Large intestine (tissue), 3 donors: ENCODE data around the gene NOC4L. TPM values are rescaled to one million over a fixed set of nuclear protein-coding genes. Genes with fewer than 3 reads are reported as not detected.

Experiments used
- DNase-seq, 2 donors: peaks; one replicate each; pipeline versions ENCODE4 v3.0.0 to v3.0.0-alpha.2; 2013
- H3K27ac ChIP-seq: one replicate; pipeline ENCODE4 v1.5.1; 2013; ENCODE audit warnings: low read length
- H3K27me3 ChIP-seq: 2 replicates; pipeline ENCODE4 v1.6.1; 2013; ENCODE audit warnings: low read length; ENCODE audit not compliant: control insufficient read depth, insufficient read depth
- H3K36me3 ChIP-seq: 2 replicates; pipeline ENCODE4 v1.6.1; 2013; ENCODE audit warnings: low read length; ENCODE audit not compliant: control insufficient read depth, insufficient read depth
- H3K4me1 ChIP-seq: one replicate; pipeline ENCODE4 v1.6.1; 2013; ENCODE audit warnings: low read length; ENCODE audit not compliant: control insufficient read depth, insufficient read depth
- H3K4me3 ChIP-seq: one replicate; pipeline ENCODE4 v1.5.1; 2013; ENCODE audit warnings: low read length
- H3K9me3 ChIP-seq: one replicate; pipeline ENCODE4 v1.6.1; 2013; ENCODE audit warnings: mild to moderate bottlenecking, low read depth, low read length, moderate library complexity; ENCODE audit not compliant: control insufficient read depth
- WGBS: methylation state at CpG from one replicate; pipeline ENCODE4 v1.1.5; 2013; ENCODE audit warnings: low lambda C conversion rate; ENCODE audit not compliant: insufficient coverage; 5-methylcytosine and 5-hydroxymethylcytosine counted together
- polyA plus RNA-seq: library from polyadenylated mRNA; unstranded; fragments of 120-200 nt; gene quantifications from one replicate; pipeline ENCODE4 v1.2.1, GENCODE V29; 2013

NOC4L gene
- polyA plus RNA-seq, 1 donor, result 13.5 TPM

DNA sequence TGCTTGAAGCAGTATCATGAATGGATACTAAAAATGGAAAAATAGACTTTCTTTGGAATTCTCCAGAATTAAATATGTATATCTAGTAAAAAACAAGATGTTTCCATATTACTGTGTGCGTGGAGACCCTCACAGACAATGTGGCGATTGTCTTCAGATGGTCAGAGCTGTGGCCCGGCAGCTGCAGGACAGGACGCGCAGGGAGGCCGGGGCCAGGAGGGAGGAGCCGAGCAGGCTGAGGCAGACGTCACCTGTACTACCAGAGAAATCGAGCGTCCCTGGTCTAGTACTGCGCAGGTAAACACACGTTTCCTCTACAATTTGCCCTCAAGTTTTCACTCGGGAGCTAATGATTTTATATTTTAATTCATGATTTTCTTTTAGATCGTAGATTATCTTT lies 23.0 kb upstream of the NOC4L start:
- 94% methylated on average over 6 of the region's 14 CpGs for WGBS
- Histone ChIP-seq H3K36me3 (peaks cover 45% of the 10 kb centered on the region), H3K27me3 (no peaks in the 10 kb centered on the region), H3K4me1 (no peaks in the 10 kb centered on the region), H3K9me3 (peaks cover 4% of the 10 kb centered on the region), H3K27ac (no peak overlapping the region), H3K4me3 (no peak overlapping the region)
- no peak for DNase-seq

- Histone ChIP-seq H3K4me1 (no peaks in the 10 kb centered on the region), H3K36me3 (peaks cover 58% of the 10 kb centered on the region), H3K27me3 (no peaks in the 10 kb centered on the region), H3K27ac (no peak overlapping the region), H3K4me3 (no peak overlapping the region), H3K9me3 (no peaks in the 10 kb centered on the region)
- no peak for DNase-seq
- 92% methylated on average over 3 of the region's 12 CpGs for WGBS
Observed at GRCh38 chr12:132123970-132124765, 20.1 kb upstream of the NOC4L start.

DNA sequence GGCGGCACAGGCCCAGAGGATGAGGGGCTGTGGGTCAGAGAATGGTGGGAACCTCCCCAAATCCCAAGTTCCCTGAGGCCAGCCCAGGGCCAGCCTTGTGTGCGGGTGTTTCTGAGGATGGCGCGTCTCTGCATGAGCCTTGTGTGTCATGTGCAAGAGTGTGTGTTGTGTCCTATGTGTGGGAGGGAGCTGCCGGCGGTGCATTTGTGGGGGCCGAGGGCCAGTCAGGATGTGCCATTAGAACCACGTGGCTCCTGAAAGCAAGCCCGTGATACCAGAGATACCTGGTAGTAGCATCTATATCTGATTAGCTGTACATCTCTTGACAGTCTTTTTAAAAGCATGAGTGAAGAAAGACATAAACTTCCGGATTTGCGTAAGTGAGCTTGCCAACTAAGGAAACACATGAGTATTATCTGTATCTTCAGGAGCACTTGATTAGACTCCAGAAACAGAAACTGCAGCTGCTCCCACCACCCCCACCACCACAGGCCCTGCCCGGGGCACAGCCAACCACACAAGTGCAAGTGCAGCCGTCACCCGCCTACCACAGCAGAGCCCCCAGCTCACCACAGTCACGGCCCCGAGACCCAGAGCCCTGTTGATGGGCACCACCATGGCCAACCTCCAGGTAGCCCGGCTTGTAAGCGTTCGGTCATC lies 19.4 kb upstream of the NOC4L start:
- no peaks in the 10 kb centered on the region for H3K9me3 ChIP-seq
- DNase-seq, result no peak
- H3K4me3 ChIP-seq, result no peak overlapping the region
- no peaks in the 10 kb centered on the region for H3K4me1 ChIP-seq
- H3K36me3 ChIP-seq, result peaks cover 55% of the 10 kb centered on the region
- no CpG with 5 or more reads among the region's 19 CpGs for WGBS
- H3K27ac ChIP-seq, result no peak overlapping the region
- H3K27me3 ChIP-seq, result no peaks in the 10 kb centered on the region

DNA sequence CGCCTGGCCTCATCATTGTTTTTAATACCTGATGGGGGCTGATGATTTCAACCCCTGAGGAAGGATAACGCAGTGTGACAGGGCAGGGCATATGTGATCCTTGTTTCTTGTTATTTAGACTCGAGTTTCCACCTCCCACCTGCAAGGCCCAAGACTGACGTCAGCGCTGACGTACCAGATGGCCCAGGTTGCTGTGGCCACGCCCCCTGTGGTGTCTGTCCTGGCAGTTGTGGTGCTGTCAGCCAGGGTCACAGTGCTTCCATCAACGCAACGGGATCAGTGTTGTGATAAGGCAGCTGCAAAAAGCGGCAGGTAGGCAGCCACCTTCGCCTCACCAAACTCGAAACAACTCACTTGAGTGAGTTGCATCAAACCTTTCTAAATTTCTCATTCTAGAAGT lies 18.5 kb upstream of the NOC4L start:
- Histone ChIP-seq H3K4me1 (no peaks in the 10 kb centered on the region), H3K27ac (no peak overlapping the region), H3K36me3 (peaks cover 51% of the 10 kb centered on the region), H3K27me3 (no peaks in the 10 kb centered on the region), H3K4me3 (no peak overlapping the region), H3K9me3 (peaks cover 3% of the 10 kb centered on the region)
- no peak for DNase-seq
- 100% methylated on average over 3 of the region's 12 CpGs for WGBS

GRCh38 chr12:132127041-132127440 lies 17.2 kb upstream of the NOC4L start:
- DNase-seq, result no peak
- no peak overlapping the region for H3K4me3 ChIP-seq
- H3K36me3 ChIP-seq, result peaks cover 46% of the 10 kb centered on the region
- no CpG with 5 or more reads among the region's 8 CpGs for WGBS
- no peak overlapping the region for H3K27ac ChIP-seq
- no peaks in the 10 kb centered on the region for H3K4me1 ChIP-seq
- no peaks in the 10 kb centered on the region for H3K27me3 ChIP-seq
- H3K9me3 ChIP-seq, result peaks cover 5% of the 10 kb centered on the region

DNA sequence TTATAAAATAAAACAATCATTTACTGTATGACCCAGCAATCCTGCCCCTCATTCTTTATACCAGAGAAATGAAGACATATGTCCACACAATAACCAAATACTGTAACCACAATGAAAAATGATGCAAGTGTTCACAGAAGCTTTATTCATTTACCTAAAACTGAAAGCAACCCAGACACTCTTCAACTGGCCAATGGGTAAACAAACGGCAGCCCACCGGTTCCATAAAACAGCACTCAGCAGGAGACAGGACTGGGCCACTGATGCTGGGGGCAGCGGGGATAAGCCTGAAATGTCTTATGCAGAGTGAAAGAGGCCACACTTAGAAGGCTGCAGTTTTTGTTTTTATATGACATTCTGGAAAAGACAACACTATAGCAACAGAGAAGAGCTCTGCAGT lies 15.2 kb upstream of the NOC4L start:
- peaks cover 34% of the 10 kb centered on the region for H3K36me3 ChIP-seq

DNA sequence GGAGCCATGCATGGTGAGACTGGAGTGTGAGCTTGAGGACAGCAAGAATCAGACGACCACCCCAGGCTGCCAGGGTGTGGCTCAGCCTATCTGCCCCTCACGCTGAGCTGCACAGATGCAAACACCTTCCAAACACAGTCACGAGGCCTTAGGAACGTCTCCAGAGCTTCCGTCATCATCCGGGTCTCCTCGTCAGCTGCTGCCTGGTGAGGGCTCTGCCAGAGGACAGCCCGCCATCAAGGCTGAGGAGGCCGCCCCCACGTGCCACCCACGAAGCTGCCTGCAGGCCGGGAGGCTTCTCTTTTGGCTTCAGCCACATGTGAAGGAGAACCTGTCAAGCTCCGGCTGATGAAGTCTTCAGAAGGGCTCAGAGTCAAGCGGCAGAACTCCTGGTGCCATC lies 13.6 kb upstream of the NOC4L start:
- no peak for DNase-seq
- H3K27me3 ChIP-seq, result no peaks in the 10 kb centered on the region
- no peak overlapping the region for H3K4me3 ChIP-seq
- H3K36me3 ChIP-seq, result peaks cover 22% of the 10 kb centered on the region
- H3K9me3 ChIP-seq, result peaks cover 5% of the 10 kb centered on the region
- H3K4me1 ChIP-seq, result no peaks in the 10 kb centered on the region
- WGBS, result no CpG with 5 or more reads among the region's 14 CpGs
- no peak overlapping the region for H3K27ac ChIP-seq

More for the DNA sequence above, 15.2 kb upstream of the NOC4L start:
- Histone ChIP-seq H3K9me3 (peaks cover 5% of the 10 kb centered on the region), H3K4me1 (no peaks in the 10 kb centered on the region), H3K27me3 (no peaks in the 10 kb centered on the region), H3K4me3 (no peak overlapping the region), H3K27ac (no peak overlapping the region)
- DNase-seq, result no peak
- no CpG with 5 or more reads among the region's 3 CpGs for WGBS

- H3K4me1 ChIP-seq, result no peaks in the 10 kb centered on the region
- H3K27me3 ChIP-seq, result no peaks in the 10 kb centered on the region
- no peak overlapping the region for H3K27ac ChIP-seq
- WGBS, result no CpG with 5 or more reads among the region's 14 CpGs
- peaks cover 5% of the 10 kb centered on the region for H3K9me3 ChIP-seq
- no peak overlapping the region for H3K4me3 ChIP-seq
- no peak for DNase-seq
- peaks cover 17% of the 10 kb centered on the region for H3K36me3 ChIP-seq
Observed at GRCh38 chr12:132131229-132131628, 13.0 kb upstream of the NOC4L start.

DNA sequence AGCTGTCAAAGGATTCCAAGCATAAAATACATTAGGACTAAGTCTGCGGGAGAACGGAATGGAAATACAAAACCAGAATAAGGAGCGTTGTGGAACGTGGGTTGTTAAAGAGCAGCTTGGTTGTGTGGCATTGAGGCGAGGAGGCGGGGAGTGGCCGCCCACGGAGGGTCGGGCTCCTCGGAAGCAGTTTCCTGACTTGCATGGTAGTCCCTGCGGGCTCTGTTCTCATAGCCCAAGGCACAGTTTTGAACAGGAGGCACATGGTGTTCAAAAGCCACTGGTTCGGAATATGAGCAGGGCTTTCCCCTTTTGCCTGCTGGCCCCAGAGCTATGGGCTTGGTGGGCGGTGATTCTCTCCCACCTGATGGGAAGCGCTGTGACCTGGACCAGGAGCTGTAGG lies 12.3 kb upstream of the NOC4L start:
- Histone ChIP-seq H3K36me3 (peaks cover 10% of the 10 kb centered on the region), H3K9me3 (peaks cover 5% of the 10 kb centered on the region), H3K27ac (no peak overlapping the region), H3K4me1 (no peaks in the 10 kb centered on the region), H3K4me3 (no peak overlapping the region), H3K27me3 (no peaks in the 10 kb centered on the region)
- no CpG with 5 or more reads among the region's 14 CpGs for WGBS
- no peak for DNase-seq

DNA sequence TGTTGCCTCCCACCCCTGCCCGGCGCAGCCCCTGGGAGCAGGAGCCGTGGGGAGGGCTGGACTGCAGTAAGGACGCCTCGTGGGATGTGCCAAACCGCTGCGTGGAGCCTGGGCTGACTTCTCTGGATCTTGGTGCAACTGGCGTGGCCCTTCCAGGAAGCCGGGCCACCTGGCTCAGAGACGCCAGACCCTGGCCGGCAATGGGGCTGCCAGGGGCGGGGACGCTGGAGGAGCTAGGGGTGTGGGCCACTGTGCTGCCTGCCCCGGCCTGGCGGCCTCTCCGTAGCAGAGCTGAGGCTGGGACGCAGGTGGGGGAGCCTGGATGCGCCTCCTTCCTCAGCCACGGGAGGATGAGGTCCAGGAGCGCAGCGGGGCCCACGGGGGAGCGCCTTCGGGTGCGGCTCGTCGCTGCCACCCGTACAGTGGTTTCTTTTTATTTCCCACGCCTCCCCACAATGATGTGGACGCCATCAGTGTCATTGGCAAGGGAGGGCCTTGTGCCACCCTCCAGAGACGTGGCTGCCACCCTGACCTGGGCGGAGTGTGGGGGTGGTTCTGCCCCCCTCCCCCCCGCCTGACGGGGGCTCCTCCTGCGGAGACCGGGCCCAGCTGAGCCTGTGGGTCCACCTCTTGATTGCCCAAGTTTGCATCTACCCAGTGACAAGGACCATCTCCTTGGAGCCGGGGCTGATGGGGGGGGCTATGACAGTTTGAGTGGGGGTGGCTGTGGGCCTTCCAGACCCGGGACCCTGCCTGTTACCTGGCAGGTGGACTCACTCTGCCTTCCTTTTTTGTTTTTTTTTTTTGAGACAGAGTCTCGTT lies 11.4 kb upstream of the NOC4L start:
- peaks cover 5% of the 10 kb centered on the region for H3K9me3 ChIP-seq
- H3K4me3 ChIP-seq, result no peak overlapping the region
- no CpG with 5 or more reads among the region's 39 CpGs for WGBS
- H3K4me1 ChIP-seq, result no peaks in the 10 kb centered on the region
- H3K27me3 ChIP-seq, result no peaks in the 10 kb centered on the region
- H3K36me3 ChIP-seq, result peaks cover 3% of the 10 kb centered on the region
- H3K27ac ChIP-seq, result no peak overlapping the region
- DNase-seq, result no peak
